HUDEP-2 (cell line): ENCODE measurements around the gene MTG2.

Experiments used
- DNase-seq, 76 experiments: peaks; one replicate each; lab custom pipeline; 2025; ENCODE audit not compliant: unreplicated experiment in 76 of 76; lab: John Stamatoyannopoulos, UW

The MTG2 gene

GRCh38 chr20:62231292-62231691 lies 48.5 kb downstream of the MTG2 start:
- no peak for DNase-seq

- DNase-seq: peak in 19 of 76 experiments; percentile 6 to 46 (median 19)
These were observed 49.4 kb downstream of the MTG2 start for GRCh38 chr20:62232194-62232593.

GRCh38 chr20:62232770-62233645 lies 50.2 kb downstream of the MTG2 start:
- peak in 32 of 76 experiments; percentile 16 to 69 (median 31) for DNase-seq

GRCh38 chr20:62233684-62234083 lies 50.9 kb downstream of the MTG2 start:
- peak in 3 of 76 experiments; percentile 11 to 29 (median 22) for DNase-seq

DNA sequence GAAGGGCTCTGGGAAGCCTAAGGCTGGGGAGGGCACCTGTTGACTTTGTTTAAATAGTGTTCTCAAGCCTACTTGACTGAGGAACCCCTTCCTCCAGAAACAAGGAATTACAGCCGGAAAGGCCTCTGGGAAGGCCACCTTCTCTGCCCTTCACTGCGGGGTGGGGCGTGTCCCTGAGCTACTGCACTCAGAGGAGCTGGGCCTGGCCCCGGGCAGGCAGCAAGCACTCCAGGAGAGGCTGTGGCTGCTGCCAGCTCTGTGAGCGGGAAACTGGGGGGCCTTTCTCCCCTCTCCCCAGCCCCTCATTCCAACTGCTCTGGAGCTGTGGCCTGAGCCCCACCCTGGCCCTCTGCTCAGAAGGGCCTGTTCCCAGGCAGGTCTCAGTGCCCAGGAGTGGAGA lies 51.5 kb downstream of the MTG2 start:
- DNase-seq: peak in 58 of 76 experiments; percentile 12 to 79 (median 51)

- peak in 72 of 76 experiments; percentile 40 to 96 (median 85) for DNase-seq
These were observed 52.4 kb downstream of the MTG2 start for GRCh38 chr20:62235001-62235776.

DNA sequence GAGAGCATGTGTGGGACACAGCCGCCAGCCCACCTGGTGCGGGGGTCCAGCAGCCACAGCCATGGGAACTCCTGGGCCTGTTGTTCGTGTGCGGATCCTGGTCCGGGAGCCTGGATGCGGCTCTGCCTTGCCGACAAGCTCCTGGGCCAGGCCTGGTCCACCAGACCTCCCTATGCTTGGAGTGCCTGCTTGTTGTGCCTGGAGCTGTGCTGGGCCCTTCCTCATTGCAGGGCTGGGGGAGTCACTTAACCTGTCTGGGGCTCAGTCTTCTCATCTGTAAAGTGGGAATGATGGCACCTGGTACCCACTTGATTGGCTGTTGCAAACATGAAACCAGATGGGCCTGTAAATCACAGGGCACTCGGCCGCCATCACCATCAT lies 52.9 kb downstream of the MTG2 start:
- peak in 1 of 76 experiments; percentile 36 for DNase-seq

GRCh38 chr20:62236200-62236599 lies 53.4 kb downstream of the MTG2 start:
- peak in 2 of 76 experiments; percentile 26 to 36 for DNase-seq

DNA sequence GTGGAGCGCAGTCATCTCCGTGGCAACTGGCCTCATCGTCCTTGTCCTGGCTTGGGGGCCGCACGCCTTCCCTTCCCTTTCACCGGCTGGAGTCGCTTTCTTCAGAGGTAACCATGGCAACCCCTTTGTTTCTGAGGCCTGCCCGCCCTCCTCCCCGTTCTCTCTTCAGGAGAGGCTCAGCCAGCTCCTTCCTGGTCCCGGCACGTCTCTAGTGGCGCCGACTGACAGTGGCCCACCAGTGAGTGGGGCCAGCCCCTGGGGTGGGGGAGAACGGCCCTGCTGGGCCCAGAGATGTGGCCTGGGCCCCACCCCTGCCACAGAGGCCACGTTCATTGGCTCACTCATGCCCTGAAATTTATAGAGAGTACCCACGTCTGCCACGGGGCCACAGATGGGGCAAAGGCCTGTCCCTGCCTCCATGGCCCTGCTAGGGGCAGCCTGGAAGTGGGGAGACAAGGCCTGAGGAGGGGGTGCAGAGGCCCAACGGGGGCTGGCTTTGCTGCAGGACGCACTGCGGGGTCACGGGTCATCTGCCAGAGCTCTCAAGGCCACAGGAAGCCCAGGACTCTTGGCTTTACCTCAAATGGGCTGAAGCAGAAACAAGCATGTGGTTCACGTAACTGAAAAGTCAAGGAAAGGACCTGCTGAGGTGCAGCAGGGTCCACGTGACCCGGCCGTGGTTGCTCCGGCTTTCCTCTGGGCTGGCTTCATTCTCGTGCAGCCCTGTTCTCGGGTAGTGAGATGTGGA lies 54.1 kb downstream of the MTG2 start:
- peak in 3 of 76 experiments; percentile 9 to 24 (median 19) for DNase-seq

- DNase-seq: no peak
These were observed 54.6 kb downstream of the MTG2 start for GRCh38 chr20:62237514-62237800.

DNA sequence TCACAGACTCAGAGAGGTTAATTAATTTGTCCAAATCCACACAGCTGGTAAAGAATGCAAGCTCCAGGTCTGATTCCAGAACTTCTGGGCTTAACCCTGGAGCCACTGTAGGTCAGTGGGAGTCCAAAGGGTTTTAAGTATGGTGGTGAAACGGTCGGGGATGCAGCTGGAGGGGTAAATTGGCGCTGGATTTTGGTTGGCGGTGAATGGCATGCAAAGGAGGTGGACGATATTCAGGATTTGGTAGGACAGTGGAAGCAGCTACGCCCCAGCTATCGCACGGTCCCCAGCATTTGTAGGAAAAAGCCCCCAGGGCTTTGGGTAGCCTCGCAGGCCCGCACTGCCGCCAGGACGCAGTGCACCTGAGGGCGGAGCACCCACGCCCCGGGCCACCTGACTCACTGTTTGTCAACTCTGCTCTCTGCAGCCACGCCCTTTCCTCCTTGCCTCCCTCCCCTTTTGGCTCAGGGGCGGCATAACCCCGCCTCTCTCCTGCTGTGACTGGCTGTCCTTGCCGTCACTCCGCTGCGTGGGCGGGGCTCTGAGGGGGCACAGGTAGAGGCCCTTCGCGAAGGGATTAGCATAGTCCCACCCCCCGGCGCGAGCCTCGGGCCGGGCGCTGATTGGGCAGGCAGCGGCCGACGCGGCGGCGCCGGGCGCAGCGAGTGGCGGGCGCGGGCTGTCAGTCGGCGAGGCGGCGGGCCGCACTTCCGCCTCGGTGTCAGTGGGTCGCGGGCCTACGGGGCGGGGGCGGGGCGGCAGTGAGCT lies 55.2 kb downstream of the MTG2 start, which contains the start of gene OSBPL2:
Gene OSBPL2, plus strand, starts transcription at position 721 of the 768 bp plus-strand sequence. CDS start 17,664 bp downstream, outside the sequence.
- DNase-seq: peak; percentile 85 to 100 (median 99)

DNA sequence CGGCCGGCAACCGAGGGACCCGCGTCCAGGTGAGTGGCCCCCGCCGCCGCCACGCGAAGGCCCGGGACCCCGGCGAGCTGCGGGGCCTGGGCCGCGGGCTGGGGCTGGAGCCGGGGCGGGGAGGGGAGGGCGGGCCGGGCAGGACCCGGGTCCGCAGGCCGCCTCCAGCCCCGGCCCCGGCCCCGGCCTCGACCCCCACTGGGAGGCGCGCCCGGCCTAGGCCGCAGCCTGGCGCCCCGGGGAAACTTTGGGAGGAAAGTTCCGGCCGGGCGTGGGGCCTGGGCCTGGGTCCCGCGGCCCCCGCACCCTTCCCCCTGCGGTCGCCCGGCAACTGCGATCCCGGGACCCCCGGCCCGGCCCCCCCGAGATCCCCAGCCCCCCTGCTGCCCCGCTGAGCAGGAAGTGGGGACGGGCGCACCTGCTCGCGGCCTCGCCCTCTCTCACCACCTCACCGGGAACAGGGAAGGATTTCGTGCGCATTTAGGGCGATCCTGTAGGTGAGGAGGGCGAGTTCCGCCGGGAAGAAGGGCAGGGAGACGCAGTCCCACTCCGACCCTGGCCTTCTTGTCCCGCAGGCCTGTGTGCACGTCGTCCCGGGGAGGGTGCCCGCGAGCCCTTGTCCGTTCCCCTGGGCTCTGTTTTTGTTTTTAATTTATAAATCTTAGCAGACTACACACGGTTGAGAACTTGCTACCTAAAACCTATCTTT lies 55.9 kb downstream of the MTG2 start:
- DNase-seq: no peak

DNA sequence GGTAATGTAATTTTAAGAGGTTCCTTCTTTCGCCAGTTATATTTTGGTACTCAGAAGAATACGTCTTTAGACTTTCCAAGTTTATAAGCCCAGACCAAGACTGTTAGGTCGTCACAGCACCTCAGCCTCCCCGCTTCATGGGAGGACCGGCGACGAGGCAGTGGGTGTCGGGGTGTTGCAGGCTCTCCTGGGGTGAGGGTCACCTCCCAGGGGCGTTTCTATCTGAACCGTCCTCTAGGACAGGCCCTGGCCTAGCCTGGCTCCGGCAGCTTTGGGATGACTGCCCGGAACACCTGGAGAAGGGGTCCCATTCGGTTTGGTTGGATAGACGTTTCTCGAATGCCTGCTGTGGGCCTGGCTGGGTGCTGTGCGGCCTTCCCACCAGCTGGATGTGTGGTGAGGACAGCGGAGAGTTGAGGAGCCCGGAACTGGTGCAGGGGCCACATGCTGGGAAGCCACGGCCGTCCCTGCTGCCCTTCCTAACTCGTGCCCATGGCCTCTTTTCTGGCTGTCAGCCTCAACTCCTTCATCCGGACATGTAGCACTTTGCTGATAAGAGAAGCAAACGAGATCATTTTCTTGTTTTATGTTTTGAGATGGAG lies 56.6 kb downstream of the MTG2 start:
- no peak for DNase-seq

GRCh38 chr20:62240020-62240685 lies 57.3 kb downstream of the MTG2 start:
- DNase-seq: no peak

GRCh38 chr20:62241506-62241905 lies 58.7 kb downstream of the MTG2 start:
- no peak for DNase-seq

- no peak for DNase-seq
These were observed 59.3 kb downstream of the MTG2 start for GRCh38 chr20:62242176-62242575.

DNA sequence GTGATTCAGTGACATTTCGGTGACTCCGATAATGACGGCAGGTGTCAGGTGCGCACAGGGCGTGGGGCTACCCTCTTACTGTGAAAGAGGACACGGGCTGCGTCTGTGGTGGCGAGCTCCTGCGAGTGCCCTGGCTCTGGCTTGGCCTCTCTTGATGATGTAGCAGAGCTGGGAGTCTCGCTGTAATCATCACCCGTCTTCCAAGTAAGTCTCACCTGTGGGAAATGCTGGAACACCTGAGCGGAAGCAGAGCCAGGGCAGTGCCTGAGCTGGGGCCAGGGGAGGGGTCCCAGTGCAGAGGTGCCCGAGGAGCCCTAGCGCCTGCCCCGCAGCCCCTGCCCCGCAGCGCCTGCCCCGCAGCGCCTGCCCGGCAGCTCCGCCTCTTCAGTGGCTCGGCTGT lies 60.3 kb downstream of the MTG2 start:
- no peak for DNase-seq

DNA sequence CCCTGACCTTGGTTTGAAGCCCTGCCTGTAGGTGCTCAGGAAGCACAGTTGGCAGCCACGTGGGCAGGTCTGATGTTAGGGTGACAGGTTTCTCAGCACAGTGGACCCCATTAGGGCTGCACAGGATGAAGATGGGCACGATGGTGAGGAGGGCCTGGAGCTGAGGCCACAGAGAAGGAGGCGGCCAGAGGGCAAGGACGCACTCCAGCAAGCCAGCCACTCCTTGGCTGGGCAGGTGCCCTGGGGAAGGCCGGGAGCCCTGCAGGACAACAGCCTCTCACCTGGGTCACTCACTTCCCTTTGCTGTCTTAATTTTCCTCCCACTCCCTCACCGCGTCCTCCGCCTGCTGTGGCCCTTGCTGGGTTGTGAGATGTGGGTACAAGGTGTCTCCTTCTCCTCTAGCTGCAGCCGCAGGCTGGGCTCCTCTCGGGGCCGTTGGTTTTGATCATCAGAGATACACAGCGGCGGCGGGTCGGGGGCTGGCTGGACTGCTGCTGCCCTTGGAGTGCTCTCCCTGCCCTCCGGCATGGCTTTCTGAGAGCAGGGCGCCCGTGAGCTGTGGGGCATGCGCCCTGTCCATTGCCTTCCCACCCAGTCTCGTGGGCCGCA lies 61.2 kb downstream of the MTG2 start:
- DNase-seq: no peak
